ENCODE measurements around the gene CRTAC1.

CRTAC1 gene

DNA sequence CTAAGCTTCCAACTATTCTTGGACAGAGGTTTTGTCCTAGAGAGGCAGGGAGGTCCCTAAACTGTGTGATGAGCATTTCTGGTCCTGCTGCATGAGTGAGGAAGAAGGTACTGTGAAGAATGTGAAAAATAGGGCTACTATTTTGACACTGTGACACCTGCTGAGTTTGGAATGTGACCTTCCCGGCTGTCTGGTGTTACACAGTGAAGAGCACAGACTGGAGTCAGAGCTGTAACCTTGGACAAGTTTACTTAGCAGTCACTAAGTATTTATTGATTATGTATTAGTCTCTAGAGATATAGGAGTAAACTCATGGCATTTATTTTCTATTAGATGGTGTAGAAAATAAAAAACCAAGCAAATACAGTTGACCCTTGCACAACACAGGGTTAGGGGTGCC lies 168.5 kb downstream of the CRTAC1 start:
- H3K4me3 ChIP-seq (replicated peaks; ENCODE audit: low read depth, low read length), result no peak overlapping the region
- TF ChIP-seq, protein P1, sequence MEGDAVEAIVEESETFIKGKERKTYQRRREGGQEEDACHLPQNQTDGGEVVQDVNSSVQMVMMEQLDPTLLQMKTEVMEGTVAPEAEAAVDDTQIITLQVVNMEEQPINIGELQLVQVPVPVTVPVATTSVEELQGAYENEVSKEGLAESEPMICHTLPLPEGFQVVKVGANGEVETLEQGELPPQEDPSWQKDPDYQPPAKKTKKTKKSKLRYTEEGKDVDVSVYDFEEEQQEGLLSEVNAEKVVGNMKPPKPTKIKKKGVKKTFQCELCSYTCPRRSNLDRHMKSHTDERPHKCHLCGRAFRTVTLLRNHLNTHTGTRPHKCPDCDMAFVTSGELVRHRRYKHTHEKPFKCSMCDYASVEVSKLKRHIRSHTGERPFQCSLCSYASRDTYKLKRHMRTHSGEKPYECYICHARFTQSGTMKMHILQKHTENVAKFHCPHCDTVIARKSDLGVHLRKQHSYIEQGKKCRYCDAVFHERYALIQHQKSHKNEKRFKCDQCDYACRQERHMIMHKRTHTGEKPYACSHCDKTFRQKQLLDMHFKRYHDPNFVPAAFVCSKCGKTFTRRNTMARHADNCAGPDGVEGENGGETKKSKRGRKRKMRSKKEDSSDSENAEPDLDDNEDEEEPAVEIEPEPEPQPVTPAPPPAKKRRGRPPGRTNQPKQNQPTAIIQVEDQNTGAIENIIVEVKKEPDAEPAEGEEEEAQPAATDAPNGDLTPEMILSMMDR (IDR thresholded peaks at IDR 0.05; ENCODE audit: low read depth, low read length, missing control alignments), result no peak
- no peak for DNase-seq (ENCODE audit: extremely low read depth, low read depth)

DNA sequence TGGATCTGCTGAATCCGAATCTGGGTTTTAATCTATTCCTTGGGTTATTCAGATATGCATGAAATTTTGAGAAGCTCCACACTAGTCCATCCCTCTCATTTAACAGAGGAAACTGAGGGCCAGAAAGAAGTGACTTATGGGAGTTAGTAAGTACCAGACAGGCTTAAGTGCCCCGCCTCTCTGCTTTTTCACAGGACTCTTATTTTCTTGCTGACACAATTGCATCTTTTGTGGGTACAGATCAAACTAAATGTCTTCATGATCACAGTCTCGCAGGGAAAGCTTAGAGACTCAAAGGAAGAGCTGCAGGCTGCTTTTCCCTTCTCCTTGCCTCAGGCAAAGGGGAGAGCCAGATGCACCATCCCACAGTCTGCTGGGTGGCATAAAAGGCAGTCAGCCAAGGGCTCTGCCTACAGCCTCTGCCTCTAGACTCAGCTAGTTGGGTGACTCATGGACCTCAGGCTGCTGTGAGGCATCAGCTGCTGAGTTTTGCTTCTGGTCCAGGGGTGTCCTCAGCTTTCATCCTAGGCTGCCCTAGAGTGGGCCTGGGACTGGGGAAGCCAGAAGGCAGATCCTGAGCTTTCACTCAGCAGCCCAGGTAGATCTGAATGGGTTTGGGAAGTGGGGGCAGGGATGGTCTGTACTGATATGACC lies 169.2 kb downstream of the CRTAC1 start:
- TF ChIP-seq, protein P1 (IDR thresholded peaks at IDR 0.05; ENCODE audit: low read depth, low read length, missing control alignments), result no peak
- DNase-seq (ENCODE audit: extremely low read depth, low read depth), result peak; percentile 21
- no peak overlapping the region for H3K4me3 ChIP-seq (replicated peaks; ENCODE audit: low read depth, low read length)

DNA sequence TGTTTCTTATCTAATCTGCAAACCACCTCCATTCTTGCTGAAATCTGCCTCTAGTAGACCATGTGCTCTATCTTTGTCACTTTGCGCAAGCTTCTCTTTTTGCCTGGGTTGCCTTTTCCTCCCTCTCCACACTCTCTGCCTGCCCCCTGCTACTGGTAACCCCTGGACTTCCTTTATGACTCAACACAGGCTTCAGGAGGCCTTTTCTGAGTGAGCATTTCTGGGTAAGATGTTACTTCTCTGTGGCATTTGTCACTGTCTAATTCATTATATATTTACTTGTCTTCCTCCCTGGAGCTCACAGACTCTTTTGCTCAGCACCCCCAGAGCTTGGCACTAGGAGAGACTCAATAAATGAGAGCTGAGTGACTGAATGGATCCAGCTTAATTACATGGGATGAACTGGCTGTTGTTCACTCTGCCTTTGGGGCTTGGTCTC lies 172.4 kb downstream of the CRTAC1 start:
- H3K4me3 ChIP-seq (replicated peaks; ENCODE audit: low read depth, low read length), result no peak overlapping the region
- TF ChIP-seq, protein P1 (IDR thresholded peaks at IDR 0.05; ENCODE audit: low read depth, low read length, missing control alignments), result no peak
- DNase-seq (ENCODE audit: extremely low read depth, low read depth), result no peak

DNA sequence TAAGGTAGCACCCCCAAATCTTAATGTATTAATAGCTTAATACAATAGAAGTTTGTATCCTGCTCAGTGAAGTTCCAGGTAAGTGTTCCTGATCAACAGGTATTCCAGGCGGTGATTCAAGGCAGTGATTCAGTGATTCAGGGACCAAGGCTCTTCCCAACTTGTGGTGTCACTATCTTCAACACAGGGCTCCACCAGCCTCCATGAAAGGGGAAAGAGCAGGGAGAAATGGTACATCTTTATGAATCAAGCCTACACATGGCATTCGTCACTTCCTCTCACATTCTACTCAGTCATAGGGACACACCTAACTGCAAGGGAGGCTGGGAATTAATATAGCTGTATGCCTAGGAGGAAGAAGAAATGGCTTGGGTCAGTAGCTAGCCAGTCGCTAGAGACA lies 175.7 kb downstream of the CRTAC1 start:
- TF ChIP-seq, protein P1 (IDR thresholded peaks at IDR 0.05; ENCODE audit: low read depth, low read length, missing control alignments), result no peak
- no peak for DNase-seq (ENCODE audit: extremely low read depth, low read depth)
- no peak overlapping the region for H3K4me3 ChIP-seq (replicated peaks; ENCODE audit: low read depth, low read length)

DNA sequence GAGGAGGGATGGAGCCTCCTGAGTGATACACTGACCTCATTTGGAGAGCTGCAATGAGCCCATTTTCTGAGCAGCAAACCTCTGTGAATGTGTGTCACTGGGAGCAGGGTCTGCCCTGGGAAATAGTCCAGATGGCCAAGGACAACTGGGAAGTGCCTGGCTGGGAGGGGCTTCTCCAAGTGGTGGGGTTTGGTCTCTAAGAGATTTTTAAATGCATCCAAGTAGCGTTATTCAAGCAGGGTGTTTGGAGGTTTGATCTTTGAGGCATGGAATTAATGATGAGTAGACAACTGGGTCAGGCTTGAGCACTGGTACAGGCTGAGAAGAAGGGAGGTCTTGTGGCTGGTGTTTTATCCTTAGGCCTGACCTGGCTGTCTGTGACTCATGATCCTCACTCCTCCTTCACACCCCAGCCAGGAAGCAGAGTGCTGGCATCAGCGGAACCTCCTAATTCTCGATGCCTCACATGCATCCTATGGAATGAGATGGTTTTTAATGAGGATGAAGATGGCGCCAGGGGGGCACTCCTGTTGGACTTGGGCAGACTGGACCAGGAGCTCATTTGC lies 177.5 kb downstream of the CRTAC1 start:
- H3K4me3 ChIP-seq (replicated peaks; ENCODE audit: low read depth, low read length), result no peak overlapping the region
- DNase-seq (ENCODE audit: extremely low read depth, low read depth), result no peak
- TF ChIP-seq, protein P1 (IDR thresholded peaks at IDR 0.05; ENCODE audit: low read depth, low read length, missing control alignments), result no peak

- TF ChIP-seq, protein P1 (IDR thresholded peaks at IDR 0.05; ENCODE audit: low read depth, low read length, missing control alignments), result no peak
- DNase-seq (ENCODE audit: extremely low read depth, low read depth), result no peak
- H3K4me3 ChIP-seq (replicated peaks; ENCODE audit: low read depth, low read length), result no peak overlapping the region
Observed at GRCh38 chr10:97852277-97852676, 178.1 kb downstream of the CRTAC1 start.

Data from HFF-Myc (cell line).